Mammary epithelial cell (primary cell): ENCODE data around the gene HOGA1.
"Not testable (repeated sequence)": the region's sequence is repeated elsewhere in the genome, so short reads cannot be mapped to it uniquely, and the experiment has no call there.

Experiments
- EZH2 ChIP-seq: IDR thresholded peaks from 2 replicates; pipeline ENCODE4 v1.6.1; 2012; ENCODE audit warnings: low read length, inconsistent platforms, borderline replicate concordance
- TF ChIP-seq, protein P1 (sequence below), 2 donors: IDR thresholded peaks in 1 of 2; conservative IDR thresholded peaks in 1 of 2; 2 replicates each; pipeline ENCODE4 v1.5.1; 2011 to 2012; ENCODE audit warnings: inconsistent platforms in 2 of 2, low read length in 2 of 2, mild to moderate bottlenecking in 2 of 2, control low read depth in 1 of 2, low read depth in 1 of 2; ENCODE audit not compliant: insufficient read depth in 1 of 2; ENCODE audit errors: extremely low read depth in 1 of 2

DNA sequence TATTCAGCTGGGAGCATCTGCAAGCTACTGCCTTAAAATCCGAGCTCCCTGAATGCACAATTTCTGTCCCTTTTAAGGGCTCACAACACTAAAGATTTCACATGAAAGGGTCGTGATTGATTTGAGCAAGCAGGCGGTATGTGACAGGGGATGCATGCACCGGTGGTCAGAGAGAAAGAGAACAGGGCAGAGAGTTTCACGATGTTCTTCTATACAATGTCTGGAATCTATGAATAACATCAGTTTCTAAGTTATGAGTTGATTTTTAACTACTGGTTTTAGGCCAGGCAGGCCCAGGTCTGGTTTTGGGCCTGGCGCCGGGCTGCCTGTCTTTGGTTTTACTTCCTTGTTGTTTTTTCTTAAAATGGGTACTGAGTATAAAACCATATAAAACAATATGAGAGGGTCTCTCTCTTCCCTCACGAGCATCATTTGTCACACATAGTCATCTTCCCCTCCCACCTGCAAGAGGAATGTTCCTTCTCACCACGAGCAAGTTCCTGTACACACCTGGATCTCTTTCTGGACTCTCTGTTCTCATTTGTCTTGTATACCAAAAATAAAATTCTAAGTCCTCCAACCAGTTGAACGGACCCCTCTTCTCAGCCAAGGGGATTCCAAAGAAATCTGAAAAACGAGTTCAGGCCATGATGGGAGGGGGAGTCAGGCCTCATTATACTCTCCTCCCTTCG is 22.7 kb upstream of the HOGA1 start:
- TF ChIP-seq, protein P1, sequence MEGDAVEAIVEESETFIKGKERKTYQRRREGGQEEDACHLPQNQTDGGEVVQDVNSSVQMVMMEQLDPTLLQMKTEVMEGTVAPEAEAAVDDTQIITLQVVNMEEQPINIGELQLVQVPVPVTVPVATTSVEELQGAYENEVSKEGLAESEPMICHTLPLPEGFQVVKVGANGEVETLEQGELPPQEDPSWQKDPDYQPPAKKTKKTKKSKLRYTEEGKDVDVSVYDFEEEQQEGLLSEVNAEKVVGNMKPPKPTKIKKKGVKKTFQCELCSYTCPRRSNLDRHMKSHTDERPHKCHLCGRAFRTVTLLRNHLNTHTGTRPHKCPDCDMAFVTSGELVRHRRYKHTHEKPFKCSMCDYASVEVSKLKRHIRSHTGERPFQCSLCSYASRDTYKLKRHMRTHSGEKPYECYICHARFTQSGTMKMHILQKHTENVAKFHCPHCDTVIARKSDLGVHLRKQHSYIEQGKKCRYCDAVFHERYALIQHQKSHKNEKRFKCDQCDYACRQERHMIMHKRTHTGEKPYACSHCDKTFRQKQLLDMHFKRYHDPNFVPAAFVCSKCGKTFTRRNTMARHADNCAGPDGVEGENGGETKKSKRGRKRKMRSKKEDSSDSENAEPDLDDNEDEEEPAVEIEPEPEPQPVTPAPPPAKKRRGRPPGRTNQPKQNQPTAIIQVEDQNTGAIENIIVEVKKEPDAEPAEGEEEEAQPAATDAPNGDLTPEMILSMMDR (conservative IDR thresholded peaks at IDR 0.05 in 1 of 2, IDR thresholded peaks at IDR 0.05 in 1 of 2; ENCODE audit: extremely low read depth in 1 of 2, insufficient read depth in 1 of 2, low read depth in 1 of 2, low read length in 2 of 2): not testable (repeated sequence)
- TF ChIP-seq EZH2: not testable (repeated sequence)
